NOMO-1 treated with DMSO at 0.1 percent for 48 hours (cell line): ENCODE data around the gene SORL1-AS1.
A peak's percentile ranks its signal among the peaks of the same experiment; 100 is the strongest.
"Not testable (repeated sequence)": the region's sequence is repeated elsewhere in the genome, so short reads cannot be mapped to it uniquely, and the experiment has no call there.

Experiments
- DNase-seq: peaks from one replicate; lab custom pipeline; 2025; ENCODE audit not compliant: unreplicated experiment; lab: John Stamatoyannopoulos, UW

Gene SORL1-AS1

GRCh38 chr11:121431820-121432526 is 20.8 kb downstream of the SORL1-AS1 start:
- no peak for DNase-seq

- DNase-seq, result peak; percentile 74
These were observed 23.2 kb downstream of the SORL1-AS1 start for GRCh38 chr11:121429556-121429955.

- no peak for DNase-seq
These were observed 25.4 kb downstream of the SORL1-AS1 start for GRCh38 chr11:121427400-121427744.

DNA sequence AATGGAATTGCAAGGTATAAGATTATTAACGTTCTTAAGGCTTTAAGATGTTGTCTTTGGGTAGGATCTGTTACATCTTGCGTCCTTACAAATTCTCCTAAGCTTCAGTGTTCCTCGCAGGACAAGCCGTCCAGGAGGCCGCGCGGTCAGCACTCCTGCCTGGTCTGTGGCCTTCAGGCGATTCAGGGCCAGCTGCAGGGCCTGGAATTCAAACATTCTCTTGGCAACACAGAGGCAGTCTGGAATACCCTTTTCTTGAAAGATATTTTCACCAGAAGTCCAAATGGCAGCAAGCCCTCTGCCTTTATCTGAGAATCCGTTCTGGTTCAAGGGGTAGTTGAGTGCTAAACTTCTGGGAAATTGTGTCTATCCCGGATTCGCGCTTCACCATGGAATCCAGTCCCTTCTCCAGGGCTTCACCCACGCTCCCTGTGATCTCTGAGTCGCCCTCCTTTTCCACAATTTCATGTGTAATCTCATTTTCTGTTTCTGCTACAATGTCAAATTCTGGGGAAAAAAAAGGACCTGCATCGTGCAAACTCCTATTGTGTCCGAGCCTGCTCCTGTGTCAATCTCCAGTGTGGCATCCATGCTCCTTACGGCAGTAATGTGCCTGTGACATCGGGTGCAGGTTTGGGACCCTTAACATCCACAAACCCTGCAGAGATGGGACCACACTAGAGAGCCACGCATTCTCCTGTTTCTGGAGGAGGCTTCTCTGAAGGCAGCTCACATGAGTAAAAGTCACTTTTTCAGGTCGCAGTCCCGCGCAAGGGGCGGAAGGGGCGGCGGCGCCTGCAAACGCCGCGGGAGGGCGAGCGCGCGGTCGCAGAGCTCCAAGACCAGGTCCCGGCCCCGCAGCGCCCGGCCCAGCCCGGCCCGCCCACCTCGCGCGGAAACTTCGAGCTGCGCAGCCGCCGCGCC is 26.0 kb downstream of the SORL1-AS1 start:
- DNase-seq, result no peak

DNA sequence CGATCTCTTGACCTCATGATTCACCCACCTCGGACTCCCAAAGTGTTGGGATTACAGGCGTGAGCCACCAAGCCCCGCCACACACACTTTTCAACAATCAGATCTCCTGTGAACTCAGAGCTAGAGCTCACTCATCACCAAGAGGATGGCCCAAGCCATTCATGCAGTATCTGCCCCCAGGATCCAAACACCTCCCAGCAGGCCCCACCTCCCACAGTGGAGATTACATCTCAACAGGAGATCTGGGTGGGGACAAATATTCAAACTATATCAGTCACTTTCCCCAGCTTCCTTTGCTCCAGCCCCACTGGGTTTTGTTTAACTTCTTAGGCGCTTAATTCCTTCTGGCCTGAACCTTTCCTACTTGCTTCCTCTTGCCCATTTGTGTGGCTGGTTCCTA is 26.9 kb downstream of the SORL1-AS1 start:
- DNase-seq, result no peak

GRCh38 chr11:121422675-121423074 is 30.1 kb downstream of the SORL1-AS1 start:
- no peak for DNase-seq

DNA sequence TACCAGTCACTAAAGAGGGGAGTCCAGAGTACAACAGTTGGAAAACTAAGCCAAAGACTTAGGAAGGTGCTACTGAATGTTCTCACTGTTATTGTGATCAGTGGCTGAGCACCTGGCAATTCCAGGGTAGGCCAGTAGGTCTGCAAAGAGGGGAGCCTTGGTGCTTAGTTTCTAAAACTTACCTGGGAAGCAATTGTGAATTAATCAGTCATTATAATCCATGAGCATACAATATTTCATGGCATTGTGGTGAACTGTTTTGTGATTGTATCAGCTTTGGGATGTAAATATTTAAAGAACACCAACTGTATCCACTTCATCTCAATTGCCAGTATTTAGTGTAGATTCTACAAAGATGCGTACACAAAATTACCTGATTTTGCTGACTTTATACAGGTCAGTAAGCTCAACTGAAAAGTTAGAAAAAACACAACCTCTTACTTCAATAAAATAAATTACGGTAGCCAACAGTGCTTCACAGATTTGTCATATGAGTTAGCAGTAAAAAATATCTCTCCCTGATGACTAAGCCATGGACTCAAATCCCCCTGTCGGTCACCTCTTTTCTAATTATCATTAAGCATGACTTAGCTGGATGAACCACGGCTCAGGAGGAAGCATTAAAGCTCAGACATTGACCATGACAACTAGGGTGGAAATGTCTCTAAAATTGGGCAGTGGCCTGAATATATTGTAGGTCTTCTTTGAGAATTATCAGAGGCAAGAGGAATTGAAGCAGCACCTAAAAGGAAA is 31.4 kb downstream of the SORL1-AS1 start:
- peak; percentile 83 for DNase-seq

- no peak for DNase-seq
These were observed 32.4 kb downstream of the SORL1-AS1 start for GRCh38 chr11:121420398-121420797.

- DNase-seq, result no peak
These were observed 32.9 kb downstream of the SORL1-AS1 start for GRCh38 chr11:121419836-121420235.

- DNase-seq, result peak; percentile 81
These were observed 34.1 kb downstream of the SORL1-AS1 start for GRCh38 chr11:121418625-121419114.

DNA sequence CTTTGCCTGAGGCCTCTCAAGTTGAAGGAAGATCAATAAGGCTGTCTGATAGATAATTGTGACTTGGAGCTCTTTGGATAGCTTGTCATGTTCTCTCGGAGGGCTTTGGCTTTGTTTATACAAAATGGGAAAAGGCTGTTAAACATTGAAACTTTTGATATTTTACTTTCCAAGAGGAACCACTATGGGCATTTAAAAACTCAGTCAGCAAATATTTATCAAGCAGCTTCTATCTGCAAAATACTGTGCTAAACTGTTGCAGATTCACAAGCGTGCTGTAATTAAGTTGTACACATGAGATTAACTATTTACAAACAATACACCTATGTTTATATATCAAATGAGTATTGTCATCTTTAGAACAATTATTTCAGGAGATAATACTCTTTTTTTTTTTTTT is 35.2 kb downstream of the SORL1-AS1 start:
- DNase-seq, result no peak

DNA sequence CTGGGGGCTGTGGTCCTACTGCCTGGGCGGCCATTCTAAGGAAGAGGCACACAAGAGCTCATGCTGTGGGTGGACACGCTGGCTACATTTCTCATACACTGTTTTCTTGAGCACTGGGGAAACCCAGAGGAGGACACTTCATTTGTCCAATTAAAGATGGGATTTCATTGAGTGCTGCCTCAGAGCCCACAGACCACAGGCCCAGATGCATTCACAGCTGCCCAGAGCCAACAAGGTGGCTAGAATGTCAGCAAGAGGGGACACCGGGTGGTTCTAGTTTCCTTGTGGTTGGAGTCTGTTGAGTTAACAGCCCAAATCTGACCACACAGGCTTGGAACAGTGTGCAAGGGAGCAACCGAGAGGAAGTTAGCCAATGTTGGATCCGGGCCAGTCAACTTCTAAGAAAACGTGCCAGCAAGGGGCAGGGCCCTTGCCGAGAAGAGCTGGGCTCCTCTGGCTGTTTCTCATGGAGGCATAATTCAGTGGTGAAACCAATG is 35.7 kb downstream of the SORL1-AS1 start:
- DNase-seq, result peak; percentile 100

DNA sequence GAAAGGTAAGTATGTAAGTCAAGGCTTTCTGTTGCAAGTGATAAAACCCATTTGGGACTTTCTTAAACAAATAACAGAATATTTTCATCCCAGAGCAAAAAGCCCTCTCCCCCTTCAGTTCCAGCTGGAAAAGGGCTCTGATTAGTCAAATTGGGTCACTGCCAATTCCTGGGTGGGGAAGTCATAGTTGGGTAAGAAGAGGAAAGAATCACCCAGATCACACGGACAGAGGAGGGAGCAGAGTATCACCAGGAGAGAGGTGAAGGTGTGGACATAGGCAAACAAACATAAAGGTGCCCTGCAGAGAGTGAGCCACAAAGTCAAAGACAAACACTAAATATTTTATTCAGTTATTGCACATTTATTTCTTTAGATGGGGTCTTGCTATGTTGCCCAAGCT is 36.9 kb downstream of the SORL1-AS1 start:
- no peak for DNase-seq

DNA sequence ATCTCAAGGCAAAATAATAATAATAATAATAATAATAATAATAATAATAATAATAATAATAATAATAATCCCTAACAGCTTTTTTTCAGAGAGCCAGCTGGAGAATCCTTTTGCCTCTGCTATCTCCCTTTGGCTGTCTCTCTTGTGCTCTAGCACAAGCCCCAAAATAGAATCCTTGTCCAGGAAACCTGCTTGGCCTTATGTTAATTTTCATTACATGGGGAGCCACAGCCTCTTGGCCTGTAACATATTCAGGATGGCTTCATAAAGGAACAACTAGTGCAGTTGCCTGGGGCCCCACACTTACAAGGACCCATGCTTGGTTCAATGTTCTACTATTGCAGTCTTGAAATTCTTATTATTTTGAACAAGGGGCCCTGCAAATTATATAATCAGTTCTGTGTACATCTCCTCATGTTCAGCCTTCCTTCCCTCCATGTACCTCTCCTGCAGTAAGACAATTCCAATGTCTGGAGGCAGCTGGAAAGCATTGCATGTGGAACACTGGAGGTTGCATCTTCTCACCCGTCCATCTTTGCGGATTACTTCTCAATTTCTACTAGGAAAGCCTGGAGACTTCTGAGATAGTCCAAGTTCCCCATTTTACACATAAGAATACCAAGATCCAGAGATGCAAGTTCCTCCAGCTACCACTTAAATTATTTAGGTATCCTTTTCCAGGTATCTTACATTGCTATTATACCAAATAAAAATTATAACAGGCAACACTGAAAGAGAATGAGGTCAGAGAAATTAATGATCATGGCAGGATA is 38.4 kb downstream of the SORL1-AS1 start:
- DNase-seq, result peak; percentile 24

DNA sequence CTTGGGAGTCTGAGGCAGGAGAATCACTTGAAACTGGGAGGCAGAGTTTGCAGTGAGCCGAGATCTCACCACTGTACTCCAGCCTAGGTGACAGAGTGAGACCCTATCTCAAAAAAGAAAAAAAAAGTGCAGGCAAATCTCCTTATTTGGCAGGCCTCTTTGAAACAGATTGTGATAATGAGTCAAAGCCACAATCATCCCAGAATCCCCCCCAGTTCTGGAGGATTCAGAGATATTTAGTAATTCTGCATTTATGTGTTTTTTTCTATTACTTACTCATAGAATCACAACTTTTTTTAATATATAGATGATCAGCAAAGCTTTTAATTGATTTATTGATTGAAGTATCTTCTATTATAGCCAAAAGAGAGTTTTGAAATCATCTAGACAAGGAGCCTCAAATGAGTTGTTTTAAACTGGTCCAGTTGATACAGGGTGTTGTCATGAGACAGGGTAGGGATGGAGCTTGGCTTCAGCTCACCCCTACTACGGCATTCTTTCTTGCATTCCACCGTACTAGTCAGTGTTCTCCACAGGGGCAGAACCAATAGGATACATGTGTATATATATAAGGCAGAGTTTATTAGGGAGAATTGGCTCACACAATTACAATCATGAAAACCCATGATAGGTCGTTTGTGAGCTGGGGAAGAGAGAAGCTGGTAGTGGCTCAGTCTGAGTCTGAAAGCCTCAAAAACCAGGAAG is 39.9 kb downstream of the SORL1-AS1 start:
- no peak for DNase-seq

- DNase-seq, result no peak
These were observed 40.7 kb downstream of the SORL1-AS1 start for GRCh38 chr11:121412000-121412587.

GRCh38 chr11:121411330-121411729 is 41.4 kb downstream of the SORL1-AS1 start:
- DNase-seq, result not testable (repeated sequence)

- DNase-seq, result not testable (repeated sequence)
These were observed 42.7 kb downstream of the SORL1-AS1 start for GRCh38 chr11:121410041-121410440.

GRCh38 chr11:121408830-121409229 is 43.9 kb downstream of the SORL1-AS1 start:
- DNase-seq, result no peak
